GM12878 (cell line): Measurements from ENCODE around the gene SELE. TPM values are rescaled to one million over a fixed set of nuclear protein-coding genes. Genes with fewer than 3 reads are reported as not detected.
A peak's percentile ranks its signal among the peaks of the same experiment; 100 is the strongest.

ENCODE experiments used
- ATAC-seq: fragments of 200-7000 bp; cut with Tn5 transposase; 3 replicates; pipeline ENCODE4 v1.9.1; 2020; ENCODE audit warnings: mild to moderate bottlenecking, moderate library complexity
- BruUV-seq: library from RNA; stranded (reverse); fragments of 400-500 nt; replicated peaks from 2 replicates; lab custom pipeline; 2021; lab: Mats Ljungman, UMichigan
- CTCF ChIA-PET: fragments of 300-600 bp; sonication (Branson Sonifier 250); formaldehyde crosslinking; extraction: SDS; loops from one replicate; lab custom pipeline; 2021; ENCODE audit warnings: inconsistent platforms; lab: Yijun Ruan, JAX
- POLR2A ChIA-PET: fragments of 350-600 bp; formaldehyde crosslinking; extraction: SDS; loops from one replicate; lab custom pipeline; 2021; ENCODE audit warnings: inconsistent platforms; lab: Charles Lee
- RAD21 ChIA-PET: fragments of 300-600 bp; sonication (Branson Sonifier 250); formaldehyde crosslinking; loops from one replicate; lab custom pipeline; 2023; ENCODE audit warnings: antibody characterized with exemption; ENCODE audit not compliant: unreplicated experiment; lab: Charles Lee
- SMC1A ChIA-PET: fragments of 300-600 bp; sonication (Branson Sonifier 250); formaldehyde crosslinking; loops from one replicate; lab custom pipeline; 2023; ENCODE audit not compliant: unreplicated experiment, uncharacterized antibody; lab: Charles Lee
- DNase-seq: peaks from one replicate; pipeline ENCODE4 v3.0.0-alpha.2; 2011; ENCODE audit warnings: low read depth, low spot score
- FAIRE-seq: peaks from 3 replicates; lab custom pipeline; 2011; peaks lifted over from hg19 to GRCh38; lab: Jason Lieb, UNC
- H2AFZ ChIP-seq: 2 replicates; pipeline ENCODE4 v1.6.0; 2011; ENCODE audit warnings: low read depth, low read length, control low read depth; ENCODE audit not compliant: control insufficient read depth
- H3K27ac ChIP-seq: 2 replicates; pipeline ENCODE4 v1.5.1; 2011; ENCODE audit warnings: control low read depth; ENCODE audit not compliant: control insufficient read depth, insufficient read depth
- H3K27me3 ChIP-seq, 2 experiments: replicated peaks in 1 of 2; 2 replicates each; pipeline versions ENCODE4 v1.6.0 to v1.6.1; 2011; ENCODE audit warnings: low read length in 1 of 2; ENCODE audit not compliant: control insufficient read depth in 2 of 2, insufficient read depth in 2 of 2
- H3K36me3 ChIP-seq, 2 experiments: 2 replicates each; pipeline ENCODE4 v1.5.1; 2011; ENCODE audit warnings: low read length in 1 of 2; ENCODE audit not compliant: control insufficient read depth in 2 of 2, insufficient read depth in 2 of 2
- H3K4me1 ChIP-seq: 2 replicates; pipeline ENCODE4 v1.6.1; 2011; ENCODE audit warnings: mild to moderate bottlenecking, low read length, moderate library complexity, mixed read lengths; ENCODE audit not compliant: control insufficient read depth, insufficient read depth
- H3K4me2 ChIP-seq: 2 replicates; pipeline ENCODE4 v1.6.0; 2011; ENCODE audit warnings: control low read depth; ENCODE audit not compliant: control insufficient read depth, insufficient read depth
- H3K4me3 ChIP-seq: fragments of 200-600 bp; sonication (generic); 2 replicates; pipeline ENCODE4 v1.5.1; 2016
- H3K79me2 ChIP-seq: 2 replicates; pipeline ENCODE4 v1.6.0; 2011; ENCODE audit warnings: low read length; ENCODE audit not compliant: control insufficient read depth, insufficient read depth
- H3K9ac ChIP-seq: 2 replicates; pipeline ENCODE4 v1.8.0; 2011; ENCODE audit warnings: low read length, control low read depth, mixed read lengths; ENCODE audit not compliant: control insufficient read depth, insufficient read depth
- H3K9me3 ChIP-seq: replicated peaks from 3 replicates; pipeline ENCODE4 v1.5.1; 2011; ENCODE audit warnings: mild to moderate bottlenecking, low read length; ENCODE audit not compliant: control insufficient read depth, insufficient read depth
- H4K20me1 ChIP-seq: 2 replicates; pipeline ENCODE4 v1.6.0; 2011; ENCODE audit not compliant: control insufficient read depth, insufficient read depth
- ATF2 ChIP-seq: IDR thresholded peaks from 2 replicates; pipeline ENCODE4 v1.6.1; 2012; ENCODE audit warnings: low read length, inconsistent platforms
- ATF3 ChIP-seq: IDR thresholded peaks from 2 replicates; pipeline ENCODE4 v1.6.1; 2011; ENCODE audit warnings: low read depth, mild to moderate bottlenecking, low read length, moderate library complexity, borderline replicate concordance; ENCODE audit errors: extremely low read depth
- ATF7 ChIP-seq: fragments of 450-650 bp; IDR thresholded peaks from 2 replicates; pipeline ENCODE4 v1.6.1; 2016; ENCODE audit warnings: low read depth, mild to moderate bottlenecking
- BACH1 ChIP-seq: fragments of 450-650 bp; IDR thresholded peaks from 2 replicates; pipeline ENCODE4 v1.6.1; 2017; ENCODE audit warnings: mild to moderate bottlenecking, borderline replicate concordance
- CEBPZ ChIP-seq: fragments of 150-350 bp; IDR thresholded peaks from 2 replicates; pipeline ENCODE4 v1.6.1; 2016; ENCODE audit warnings: low read depth, low read length
- CUX1 ChIP-seq: IDR thresholded peaks from 2 replicates; pipeline ENCODE4 v1.6.1; 2012; ENCODE audit warnings: improper control_type of control experiment, low read depth, low read length; ENCODE audit not compliant: insufficient replicate concordance
- IKZF2 ChIP-seq, 2 experiments: fragments of 450-650 bp; IDR thresholded peaks; 2 replicates each; pipeline ENCODE4 v1.6.1; 2017; ENCODE audit warnings: mild to moderate bottlenecking in 2 of 2, moderate library complexity in 2 of 2
- MTA3 ChIP-seq: IDR thresholded peaks from 2 replicates; pipeline ENCODE4 v1.6.1; 2012; ENCODE audit warnings: low read length, inconsistent platforms, borderline replicate concordance
- NFXL1 ChIP-seq: fragments of 450-650 bp; IDR thresholded peaks from 2 replicates; pipeline ENCODE4 v1.6.1; 2017; ENCODE audit warnings: antibody characterized with exemption, mild to moderate bottlenecking, borderline replicate concordance
- POLR2A ChIP-seq: IDR thresholded peaks from 2 replicates; pipeline ENCODE4 v1.6.1; 2011; ENCODE audit warnings: low read depth, mild to moderate bottlenecking, low read length
- RFX5 ChIP-seq: IDR thresholded peaks from 2 replicates; pipeline ENCODE4 v1.6.1; 2011; ENCODE audit warnings: low read depth, low read length, improper control_type of control experiment
- ZNF207 ChIP-seq: fragments of 450-650 bp; IDR thresholded peaks from 2 replicates; pipeline ENCODE4 v1.6.1; 2014; ENCODE audit warnings: antibody characterized with exemption, mild to moderate bottlenecking, borderline replicate concordance
- WGBS: methylation state at CpG from one replicate; pipeline ENCODE4 v1.1.6; 2016; ENCODE audit warnings: low lambda C conversion rate; ENCODE audit not compliant: insufficient replicate concordance, insufficient coverage; ENCODE audit errors: missing lambda C conversion rate; 5-methylcytosine and 5-hydroxymethylcytosine counted together
- in situ Hi-C: fragments of 300-500 bp; cut with MboI; formaldehyde crosslinking; loops from 9 replicates; pipeline ENCODE4 v1.14.3; 2018; ENCODE audit warnings: mixed read lengths
- intact Hi-C: fragments of 100-400 bp; cut with micrococcal nuclease; formaldehyde crosslinking; loops from one replicate; pipeline ENCODE4 v1.14.2; 2022; ENCODE audit not compliant: unreplicated experiment
- polyA plus RNA-seq, 11 experiments: library from polyadenylated mRNA; depleted of rRNA in 4 of 11; unstranded in 6 of 11; stranded (reverse) in 5 of 11; fragments of >200 nt; fragmentation: Nextera tagmentation in 4 of 11; fragmentation: Illumina TruSeq in 1 of 11; extraction: Ambion mirVana in 4 of 11; extraction: Trizol in 1 of 11; gene quantifications; 1 replicate in 1 of 11; 2 replicates in 10 of 11; pipeline versions ENCODE4 v1.2.1 to v1.2.3, GENCODE V29; 2011 to 2016; ENCODE audit warnings: inconsistent platforms in 2 of 11, missing spikeins in 2 of 11, low read depth in 1 of 11
- total RNA-seq, 4 experiments: library from RNA; depleted of rRNA in 3 of 4; stranded (reverse); fragments of >200 nt in 3 of 4; fragmentation: Illumina TruSeq in 1 of 4; extraction: Trizol in 1 of 4; gene quantifications; 2 replicates each; pipeline versions ENCODE4 v1.2.1 to v1.2.3, GENCODE V29; 2013 to 2021

Gene SELE
- total and polyA plus RNA-seq, 10 of the 15 experiments (the other 5 are each of a cell fraction or from before 2014, with no cell fraction given): not detected

- RAD21 ChIA-PET: interaction anchor here (2.7 to 6.0 kb wide), 4 partner anchors 12 to 78 kb away, joined by 15 to 71 read pairs (median 17); no protein-coding TSS in a partner anchor
- H3K27ac ChIP-seq: peak overlapping the region; percentile 76
- no peaks in the 10 kb centered on the region for H3K79me2 ChIP-seq
- H3K4me3 ChIP-seq: no peak overlapping the region
- FAIRE-seq (no peak), DNase-seq (no peak), ATAC-seq (no peak)
- no peak overlapping the region for H3K4me2 ChIP-seq
- no peaks in the 10 kb centered on the region for H3K27me3 ChIP-seq
- H3K9ac ChIP-seq: no peak overlapping the region
- H4K20me1 ChIP-seq: no peaks in the 10 kb centered on the region
- intact Hi-C loops (loop anchor here (2.0 kb wide), 1 partner anchor 17 kb away; no protein-coding TSS in a partner anchor), in situ Hi-C loops (no loop called here)
- SMC1A ChIA-PET: interaction anchor here (0.8 to 11.1 kb wide), 6 partner anchors 9 to 77 kb away, joined by 3 to 176 read pairs (median 6); no protein-coding TSS in a partner anchor
- 84% methylated on average over 3 of the region's 3 CpGs for WGBS
- TF ChIP-seq ATF2 (no peak), CEBPZ (no peak), ZNF207 (no peak), POLR2A (no peak), NFXL1 (no peak), CUX1 (no peak), IKZF2 (IDR thresholded peaks at IDR 0.05) (no peak), ATF7 (no peak), MTA3 (no peak), RFX5 (no peak), BACH1 (no peak), ATF3 (no peak)
- POLR2A ChIA-PET: interaction anchor here (5.8 kb wide), 1 partner anchor 14 kb away, joined by 64 read pairs; no protein-coding TSS in a partner anchor
- peaks cover 49% of the 10 kb centered on the region for H3K4me1 ChIP-seq
- no peaks in the 10 kb centered on the region for H3K36me3 ChIP-seq
- CTCF ChIA-PET: interaction anchor here (1.3 to 9.7 kb wide), 6 partner anchors 15 to 84 kb away, joined by 3 to 125 read pairs (median 8); no protein-coding TSS in a partner anchor
- no peaks in the 10 kb centered on the region; the same call in 2 of the 3 replicates for H3K9me3 ChIP-seq
- no TSS peak for BruUV-seq
- peak overlapping the region; percentile 13; the same call in 1 of the 2 replicates for H2AFZ ChIP-seq
These were observed 54.2 kb downstream of the SELE start for GRCh38 chr1:169679692-169680091.
